MM.1S (cell line): ENCODE data around the gene USP31.

Experiments
- DNase-seq: peaks from one replicate; pipeline ENCODE4 v3.0.0-alpha.2; 2015
- H2AFZ ChIP-seq: fragments of 300-600 bp; sonication (generic); 2 replicates; pipeline ENCODE4 v1.6.0; 2016; ENCODE audit warnings: antibody characterized with exemption, low read length
- H3F3A ChIP-seq: fragments of 300-600 bp; sonication (generic); 2 replicates; pipeline ENCODE4 v1.6.1; 2016; ENCODE audit warnings: mild to moderate bottlenecking, antibody characterized with exemption, low read length, moderate library complexity, mixed read lengths; ENCODE audit not compliant: insufficient read depth
- H3K27ac ChIP-seq: fragments of 300-600 bp; sonication (generic); 2 replicates; pipeline ENCODE4 v1.5.1; 2016; ENCODE audit warnings: mild to moderate bottlenecking, low read length
- H3K27me3 ChIP-seq: fragments of 300-600 bp; sonication (generic); replicated peaks from 2 replicates; pipeline ENCODE4 v1.6.0; 2016; ENCODE audit warnings: low read length; ENCODE audit not compliant: insufficient read depth
- H3K36me3 ChIP-seq: fragments of 300-600 bp; sonication (generic); replicated peaks from 2 replicates; pipeline ENCODE4 v1.6.1; 2016; ENCODE audit warnings: mild to moderate bottlenecking, low read length, mixed read lengths; ENCODE audit not compliant: insufficient read depth
- H3K4me1 ChIP-seq: fragments of 300-600 bp; sonication (generic); 2 replicates; pipeline ENCODE4 v1.6.1; 2016; ENCODE audit warnings: low read length, mixed read lengths
- H3K4me2 ChIP-seq: fragments of 300-600 bp; sonication (generic); 2 replicates; pipeline ENCODE4 v1.6.0; 2016; ENCODE audit warnings: low read depth, low read length
- H3K4me3 ChIP-seq: fragments of 300-600 bp; sonication (generic); 2 replicates; pipeline ENCODE4 v1.5.1; 2016; ENCODE audit warnings: low read length, mixed read lengths
- H3K79me2 ChIP-seq: fragments of 300-600 bp; sonication (generic); 2 replicates; pipeline ENCODE4 v1.6.1; 2016; ENCODE audit warnings: mixed run types, low read length, mixed read lengths
- H3K9ac ChIP-seq: fragments of 300-600 bp; sonication (generic); 2 replicates; pipeline ENCODE4 v1.6.1; 2016; ENCODE audit warnings: low read length, mixed read lengths
- H3K9me2 ChIP-seq: fragments of 300-600 bp; sonication (generic); replicated peaks from 2 replicates; pipeline ENCODE4 v1.6.1; 2016; ENCODE audit warnings: mild to moderate bottlenecking, low read length, mixed read lengths; ENCODE audit not compliant: insufficient read depth
- H3K9me3 ChIP-seq: fragments of 300-600 bp; sonication (generic); replicated peaks from 2 replicates; pipeline ENCODE4 v1.6.1; 2016; ENCODE audit warnings: mild to moderate bottlenecking, low read length, mixed read lengths; ENCODE audit not compliant: insufficient read depth
- H4K20me1 ChIP-seq: fragments of 300-600 bp; sonication (generic); 2 replicates; pipeline ENCODE4 v1.6.1; 2016; ENCODE audit warnings: mild to moderate bottlenecking, low read length, moderate library complexity, mixed read lengths; ENCODE audit not compliant: insufficient read depth
- EZH2 ChIP-seq: fragments of 300-600 bp; sonication (generic); optimal IDR thresholded peaks from 2 replicates; pipeline ENCODE3; 2017; ENCODE audit warnings: low read depth, mild to moderate bottlenecking, antibody characterized with exemption, low read length, mixed read lengths
- EZH2phosphoT487 ChIP-seq: fragments of 300-600 bp; sonication (generic); IDR thresholded peaks from 2 replicates; pipeline ENCODE4 v1.6.1; 2018; ENCODE audit warnings: antibody characterized with exemption, low read length
- TF ChIP-seq, protein P1 (sequence below): fragments of 300-600 bp; sonication (generic); IDR thresholded peaks from 2 replicates; pipeline ENCODE4 v1.5.1; 2016; ENCODE audit warnings: antibody characterized with exemption, low read length, mixed read lengths

The USP31 gene

DNA sequence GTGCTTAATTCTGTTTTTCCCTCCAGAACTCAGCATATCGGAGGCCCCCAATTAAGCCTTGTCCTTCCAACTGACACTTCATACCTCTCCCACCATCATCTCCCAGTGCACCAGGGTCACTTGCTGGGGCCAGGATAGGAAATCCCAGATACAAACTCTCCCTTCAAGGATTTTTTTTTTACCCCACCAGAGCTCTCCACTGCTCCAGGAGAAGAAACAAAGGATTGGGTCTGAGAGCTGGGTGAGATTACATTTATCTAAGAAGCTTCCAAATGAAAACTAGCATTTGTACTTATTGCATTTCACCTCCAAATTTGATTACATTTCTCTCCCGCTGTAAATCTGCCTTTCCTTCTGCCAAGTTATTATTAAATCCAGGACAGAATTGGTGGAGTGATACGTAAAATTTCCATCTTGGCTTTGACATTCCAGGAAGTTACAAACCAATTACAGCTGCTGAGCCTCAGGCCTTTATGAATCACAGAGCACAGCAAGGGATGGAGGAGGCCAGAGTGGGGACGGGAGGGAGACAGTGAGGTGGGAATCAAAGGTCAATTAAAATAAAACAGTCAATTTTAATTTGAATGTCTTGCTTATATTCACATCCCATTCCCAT lies 123.5 kb downstream of the USP31 start:
- H3K4me3 ChIP-seq: no peak overlapping the region
- H3K27me3 ChIP-seq: no peaks in the 10 kb centered on the region
- no peaks in the 10 kb centered on the region for H3K9me2 ChIP-seq
- no peaks in the 10 kb centered on the region for H3K9me3 ChIP-seq
- no peak overlapping the region for H3K4me2 ChIP-seq
- H3K79me2 ChIP-seq: no peaks in the 10 kb centered on the region
- H4K20me1 ChIP-seq: no peaks in the 10 kb centered on the region
- H3K4me1 ChIP-seq: no peaks in the 10 kb centered on the region
- H3K27ac ChIP-seq: no peak overlapping the region
- no peaks in the 10 kb centered on the region for H3K36me3 ChIP-seq
- DNase-seq: no peak
- H2AFZ ChIP-seq: no peak overlapping the region
- TF ChIP-seq EZH2 (no peak), EZH2phosphoT487 (no peak)
- TF ChIP-seq, protein P1, sequence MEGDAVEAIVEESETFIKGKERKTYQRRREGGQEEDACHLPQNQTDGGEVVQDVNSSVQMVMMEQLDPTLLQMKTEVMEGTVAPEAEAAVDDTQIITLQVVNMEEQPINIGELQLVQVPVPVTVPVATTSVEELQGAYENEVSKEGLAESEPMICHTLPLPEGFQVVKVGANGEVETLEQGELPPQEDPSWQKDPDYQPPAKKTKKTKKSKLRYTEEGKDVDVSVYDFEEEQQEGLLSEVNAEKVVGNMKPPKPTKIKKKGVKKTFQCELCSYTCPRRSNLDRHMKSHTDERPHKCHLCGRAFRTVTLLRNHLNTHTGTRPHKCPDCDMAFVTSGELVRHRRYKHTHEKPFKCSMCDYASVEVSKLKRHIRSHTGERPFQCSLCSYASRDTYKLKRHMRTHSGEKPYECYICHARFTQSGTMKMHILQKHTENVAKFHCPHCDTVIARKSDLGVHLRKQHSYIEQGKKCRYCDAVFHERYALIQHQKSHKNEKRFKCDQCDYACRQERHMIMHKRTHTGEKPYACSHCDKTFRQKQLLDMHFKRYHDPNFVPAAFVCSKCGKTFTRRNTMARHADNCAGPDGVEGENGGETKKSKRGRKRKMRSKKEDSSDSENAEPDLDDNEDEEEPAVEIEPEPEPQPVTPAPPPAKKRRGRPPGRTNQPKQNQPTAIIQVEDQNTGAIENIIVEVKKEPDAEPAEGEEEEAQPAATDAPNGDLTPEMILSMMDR: no peak
- no peaks in the 10 kb centered on the region for H3F3A ChIP-seq
- H3K9ac ChIP-seq: no peak overlapping the region

DNA sequence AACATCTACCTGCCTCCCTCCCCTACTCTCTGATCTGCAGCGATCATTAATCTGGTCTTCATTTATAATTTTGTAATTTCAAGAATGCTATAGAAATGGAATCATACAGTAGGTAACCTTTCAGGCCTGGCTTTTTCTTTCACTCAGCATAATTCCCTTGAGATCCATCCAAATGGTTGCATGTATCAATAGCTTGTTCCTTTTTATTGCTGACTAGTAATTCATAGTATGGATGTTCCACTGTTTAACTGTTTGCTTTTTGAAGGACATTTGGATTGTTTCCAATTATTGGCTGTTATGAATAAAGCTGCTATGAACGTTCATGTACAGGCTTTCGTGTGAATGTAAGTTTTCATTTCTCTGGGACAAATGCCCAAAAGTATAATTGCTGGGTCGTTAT lies 125.2 kb downstream of the USP31 start:
- Histone ChIP-seq H3K36me3 (no peaks in the 10 kb centered on the region), H3K9me3 (no peaks in the 10 kb centered on the region), H3K79me2 (no peaks in the 10 kb centered on the region), H3F3A (no peaks in the 10 kb centered on the region), H3K4me2 (no peak overlapping the region), H3K4me3 (no peak overlapping the region), H3K27ac (no peak overlapping the region), H3K9ac (no peak overlapping the region), H3K4me1 (no peaks in the 10 kb centered on the region), H2AFZ (no peak overlapping the region), H3K9me2 (no peaks in the 10 kb centered on the region), H3K27me3 (no peaks in the 10 kb centered on the region), H4K20me1 (no peaks in the 10 kb centered on the region)
- no peak for DNase-seq
- no peak for TF ChIP-seq EZH2
- TF ChIP-seq, protein P1: no peak
- TF ChIP-seq EZH2phosphoT487: no peak

GRCh38 chr16:23020084-23020483 lies 129.2 kb downstream of the USP31 start:
- Histone ChIP-seq H3K4me1 (no peaks in the 10 kb centered on the region), H3K36me3 (no peaks in the 10 kb centered on the region), H3K4me2 (no peak overlapping the region), H3K9me2 (no peaks in the 10 kb centered on the region), H3K4me3 (no peak overlapping the region), H3K27ac (no peak overlapping the region), H3F3A (no peaks in the 10 kb centered on the region), H3K27me3 (no peaks in the 10 kb centered on the region), H2AFZ (peak overlapping the region; percentile 3; the same call in 1 of the 2 replicates), H3K79me2 (no peaks in the 10 kb centered on the region), H3K9me3 (no peaks in the 10 kb centered on the region), H3K9ac (no peak overlapping the region), H4K20me1 (no peaks in the 10 kb centered on the region)
- no peak for DNase-seq
- TF ChIP-seq EZH2phosphoT487 (no peak), EZH2 (no peak)
- TF ChIP-seq, protein P1: no peak
